ENCODE measurements around the gene REEP5. TPM values are rescaled to one million over a fixed set of nuclear protein-coding genes. Genes with fewer than 3 reads are reported as not detected.
"Not testable (repeated sequence)": the region's sequence is repeated elsewhere in the genome, so short reads cannot be mapped to it uniquely, and the experiment has no call there.

The REEP5 gene
- total RNA-seq, 2 donors from 2014 or later, result 63.8 to 76.3 TPM

DNA sequence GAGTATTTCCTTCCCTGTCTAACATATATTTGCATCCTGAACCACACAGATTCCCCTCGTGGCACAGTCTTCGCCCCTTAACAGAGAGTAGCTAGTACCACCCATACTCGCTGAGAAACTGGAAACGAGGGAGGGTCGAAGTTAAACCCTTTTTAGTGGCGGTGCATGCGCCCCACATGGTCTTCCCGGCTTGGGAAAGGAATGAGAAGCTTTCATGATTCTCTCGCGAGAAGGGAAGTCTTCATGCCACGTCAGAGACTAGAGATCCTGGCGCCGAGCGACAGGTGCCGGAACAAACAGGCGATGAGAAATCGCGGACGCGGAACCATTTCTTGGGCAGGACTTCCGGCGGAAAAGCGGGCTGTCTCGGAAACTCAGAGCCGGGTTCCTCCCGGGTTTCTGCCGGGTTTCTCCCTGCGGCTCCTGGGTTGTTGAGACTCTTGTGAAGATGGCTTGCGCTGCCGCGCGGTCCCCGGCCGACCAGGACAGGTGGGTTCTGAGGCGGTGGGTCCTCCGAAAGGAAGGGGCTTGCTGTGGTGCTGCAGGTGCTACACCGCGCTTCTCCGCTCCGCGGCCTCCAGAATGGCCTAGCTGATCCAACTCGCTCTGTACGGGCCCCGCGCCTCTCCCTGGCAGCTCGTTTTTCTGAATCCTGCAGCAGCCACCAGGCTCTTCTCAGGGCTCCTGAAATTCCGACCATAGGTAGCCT, 60.9 kb downstream of the REEP5 start, which contains the start of gene SRP19:
SRP19 (plus strand) TSS at position 359 of the 709 bp plus-strand sequence; CDS start at position 449, 90 bp downstream.
- intact Hi-C loops (cut with DNase I), result no loop called here
- peak; percentile 99 for DNase-seq (ENCODE audit: low spot score)

DNA sequence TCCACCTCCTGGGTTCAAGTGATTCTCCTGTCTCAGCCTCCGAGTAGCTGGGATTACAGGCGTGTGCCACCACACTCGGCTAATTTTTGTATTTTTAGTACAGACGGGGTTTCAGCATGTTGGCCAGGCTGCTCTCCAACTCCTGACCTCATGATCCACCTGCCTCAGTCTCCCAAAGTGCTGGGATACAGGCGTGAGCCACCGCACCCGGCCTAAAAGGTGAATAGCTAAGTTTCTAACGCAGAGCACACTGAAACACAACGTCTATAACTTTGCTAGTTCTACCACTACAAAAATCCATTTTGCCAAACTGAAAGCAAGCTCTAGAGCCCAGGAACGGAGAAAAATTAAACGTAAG, 61.5 kb downstream of the REEP5 start:
- DNase-seq (ENCODE audit: low spot score); intact Hi-C loops (cut with DNase I): not testable (repeated sequence)

DNA sequence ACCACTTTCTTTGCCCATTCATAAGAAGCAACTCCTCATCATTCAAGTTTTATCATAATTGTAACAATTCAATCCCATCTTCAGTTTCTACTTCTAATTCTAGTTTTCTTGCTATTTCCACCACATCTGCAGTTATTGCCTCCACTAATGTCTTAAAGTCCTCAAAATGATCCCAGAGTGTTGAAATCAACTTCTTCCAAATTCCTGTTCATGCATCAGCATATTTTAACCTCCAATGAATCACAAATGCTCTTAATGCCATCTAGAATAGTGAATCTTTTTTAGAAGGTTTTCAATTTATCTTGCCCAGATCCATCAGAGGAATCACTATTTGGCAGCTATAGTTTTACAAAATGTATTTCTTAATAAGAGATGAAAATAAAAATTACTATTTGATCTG, 64.2 kb downstream of the REEP5 start:
- intact Hi-C loops (cut with DNase I), result no loop called here
- DNase-seq (ENCODE audit: low spot score), result no peak

DNA sequence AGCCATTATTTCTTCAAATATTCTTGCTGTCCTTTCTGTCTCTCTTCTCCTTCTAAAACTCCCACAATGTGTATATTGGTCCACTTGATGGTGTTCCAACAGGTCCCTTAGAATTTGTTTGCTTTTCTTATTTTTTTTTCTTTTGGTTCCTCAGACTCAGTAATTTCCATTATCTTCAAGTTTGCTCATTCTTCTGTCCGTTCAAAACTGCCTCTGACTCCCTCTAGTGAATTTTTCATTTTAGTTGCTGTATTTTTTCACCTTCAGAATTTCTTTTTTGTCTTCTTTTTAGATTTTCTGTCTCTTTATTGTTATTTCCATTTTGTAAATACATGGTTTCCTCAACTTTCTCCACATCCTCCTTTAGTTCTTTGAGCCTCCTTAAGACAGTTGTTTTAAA, 67.4 kb downstream of the REEP5 start:
- intact Hi-C loops (cut with DNase I), result no loop called here
- no peak for DNase-seq (ENCODE audit: low spot score)

DNA sequence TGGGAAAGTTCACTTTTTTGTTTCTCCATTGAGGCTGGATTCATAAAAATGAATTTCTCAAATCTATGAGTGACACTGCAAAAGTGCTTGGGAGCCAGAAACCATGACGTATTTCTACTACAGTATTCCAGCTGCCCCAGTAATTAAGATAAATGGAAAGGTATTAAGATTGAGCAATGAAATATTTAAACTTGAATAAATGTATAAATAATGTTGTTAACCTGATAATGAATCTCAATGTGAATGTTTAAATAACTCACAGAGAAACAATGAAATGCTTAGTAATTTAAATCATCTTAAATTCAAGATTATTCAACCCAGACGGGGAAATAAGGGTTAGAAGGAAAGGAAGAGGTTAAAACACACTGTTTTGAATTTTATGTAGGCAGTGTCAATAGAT, 72.1 kb downstream of the REEP5 start:
- no peak for DNase-seq (ENCODE audit: low spot score)
- intact Hi-C loops (cut with DNase I), result no loop called here

DNA sequence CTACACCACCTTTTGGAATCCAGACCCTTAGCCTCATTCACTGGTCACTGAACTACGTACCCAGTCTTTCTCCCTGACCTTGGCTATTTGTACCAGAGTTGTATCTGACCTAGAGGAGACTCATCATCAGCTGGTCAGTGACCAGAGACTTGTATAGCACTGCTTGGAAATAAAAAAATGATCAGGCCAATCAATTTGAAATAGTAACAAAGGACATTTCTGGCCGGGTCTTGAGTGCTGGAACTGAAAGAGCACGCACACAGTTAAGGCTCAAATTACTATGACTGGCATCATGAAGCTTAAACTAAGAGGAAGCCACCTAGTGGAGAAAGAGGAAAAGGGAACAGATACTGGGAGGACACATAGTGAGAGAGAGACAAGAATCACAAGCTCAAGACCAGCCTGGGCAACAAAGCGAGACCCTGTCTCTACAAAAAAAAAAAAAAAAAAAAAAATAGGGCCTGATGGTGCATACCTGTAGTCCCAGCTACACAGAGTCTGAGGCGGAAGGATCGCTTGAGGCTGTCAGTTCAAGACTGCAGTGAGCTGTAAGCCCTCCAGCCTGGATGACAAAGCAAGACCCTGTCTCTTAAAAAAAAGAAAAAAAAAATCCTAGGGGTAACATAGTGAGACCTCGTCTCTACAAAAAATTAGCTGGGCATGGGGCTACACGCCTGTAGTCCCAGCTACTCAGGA, 73.8 kb downstream of the REEP5 start:
- intact Hi-C loops (cut with DNase I), result no loop called here
- DNase-seq (ENCODE audit: low spot score), result no peak

DNA sequence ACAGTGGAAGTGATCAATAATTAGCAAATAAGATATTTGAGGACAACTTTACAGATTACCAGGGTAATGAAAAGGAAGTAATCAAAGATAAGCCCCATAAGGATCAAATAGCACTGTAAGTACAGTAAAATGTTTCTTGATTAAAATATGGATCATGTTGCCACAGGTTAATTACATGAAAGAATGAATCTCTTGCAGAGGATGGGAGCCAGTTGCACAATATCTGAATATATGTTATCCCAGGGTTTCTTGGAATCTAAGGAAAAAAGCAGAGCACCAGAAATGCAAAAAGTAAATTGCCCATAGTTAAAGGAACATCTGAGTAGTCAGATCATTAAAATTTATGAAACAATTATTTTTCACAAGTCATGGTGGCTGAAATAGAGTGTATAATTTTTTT, 74.7 kb downstream of the REEP5 start:
- no peak for DNase-seq (ENCODE audit: low spot score)
- intact Hi-C loops (cut with DNase I), result no loop called here

DNA sequence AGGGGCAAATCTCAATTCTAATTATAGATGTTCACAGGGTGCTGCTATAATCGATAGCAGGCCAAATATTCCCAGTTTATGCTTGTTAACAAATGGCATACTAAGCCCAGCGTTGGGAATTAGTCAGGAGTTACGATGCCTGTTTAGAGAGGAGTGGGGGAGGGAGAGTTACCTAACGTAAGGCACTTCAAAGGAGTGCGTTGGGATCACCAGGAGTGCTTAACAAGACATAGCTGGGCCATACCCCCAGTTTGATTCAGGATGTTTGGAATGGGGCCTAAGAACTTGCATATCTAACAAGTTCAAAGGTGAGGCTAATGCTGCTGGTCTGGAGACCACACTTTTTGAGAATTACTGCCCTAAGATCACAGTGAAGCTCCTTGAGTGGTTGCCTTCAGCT, 75.5 kb downstream of the REEP5 start:
- DNase-seq (ENCODE audit: low spot score), result no peak
- intact Hi-C loops (cut with DNase I), result no loop called here

DNA sequence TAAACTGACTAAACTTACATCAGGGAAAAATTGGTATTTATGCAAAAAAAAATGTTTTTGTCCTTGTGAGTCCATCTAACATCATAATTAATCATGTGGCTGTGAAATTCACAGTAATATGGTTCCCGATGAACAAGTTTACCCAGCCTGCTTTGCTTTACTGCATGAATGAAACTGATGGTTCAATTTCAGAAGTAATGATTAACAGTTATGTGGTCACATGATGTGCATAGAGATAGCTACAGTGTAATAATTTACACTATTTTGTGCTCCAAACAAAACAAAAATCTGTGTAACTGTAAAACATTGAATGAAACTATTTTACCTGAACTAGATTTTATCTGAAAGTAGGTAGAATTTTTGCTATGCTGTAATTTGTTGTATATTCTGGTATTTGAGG, 77.5 kb downstream of the REEP5 start:
- DNase-seq (ENCODE audit: low spot score), result no peak
- intact Hi-C loops (cut with DNase I), result no loop called here

DNA sequence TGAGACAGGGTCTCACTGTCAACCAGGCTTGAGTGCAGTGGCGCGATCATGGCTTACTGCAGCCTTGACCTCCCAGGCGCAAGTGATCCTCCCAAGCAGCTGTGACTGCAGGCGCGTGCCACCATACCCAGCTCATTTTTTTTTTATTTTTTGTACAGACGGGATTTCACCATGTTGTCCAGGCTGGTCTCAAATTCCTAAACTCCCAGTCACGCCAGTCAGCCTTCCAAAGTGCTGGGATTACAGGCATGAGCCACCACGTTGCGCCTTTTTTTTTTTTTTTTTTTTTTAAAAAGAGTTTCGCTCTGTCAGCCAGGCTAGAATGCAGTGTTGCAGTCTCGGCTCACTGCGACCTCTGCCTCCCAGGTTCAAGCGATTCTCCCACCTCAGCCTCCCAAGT, 88.1 kb downstream of the REEP5 start:
- intact Hi-C loops (cut with DNase I), result no loop called here
- DNase-seq (ENCODE audit: low spot score), result no peak

DNA sequence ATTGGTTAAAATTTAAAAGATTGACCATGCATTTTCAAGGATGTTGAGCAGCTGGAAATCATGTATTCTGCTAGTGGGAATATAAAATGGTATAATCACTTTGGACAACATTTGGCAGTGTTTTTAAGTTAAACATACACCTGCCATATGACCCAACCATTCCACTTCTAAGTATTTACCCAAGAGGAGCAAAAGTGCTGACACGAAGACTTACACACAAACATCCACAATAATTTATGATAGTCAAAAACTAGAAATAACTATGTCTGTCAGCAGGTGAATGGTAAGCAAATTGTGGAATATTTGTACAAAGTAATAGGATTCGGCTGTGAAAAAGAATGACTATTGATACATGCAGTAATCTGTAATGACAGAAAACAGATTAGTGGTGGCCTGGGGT, 91.6 kb downstream of the REEP5 start:
- no peak for DNase-seq (ENCODE audit: low spot score)
- intact Hi-C loops (cut with DNase I), result no loop called here

Other genes with a start within 250 kb of the REEP5 start
- gene APC, start 184.3 kb downstream of the REEP5 start, total RNA-seq, result 10 to 100 TPM; 48.3 to 50.1 TPM
- gene SRP19, start 60.9 kb downstream of the REEP5 start, total RNA-seq, result 10 to 100 TPM; 33.2 to 35.5 TPM
- gene DCP2, start 54.6 kb upstream of the REEP5 start, total RNA-seq, result 10 to 100 TPM; 31.7 to 32.2 TPM